Measurements from ENCODE around the gene NACAD. TPM values are rescaled to one million over a fixed set of nuclear protein-coding genes. Genes with fewer than 3 reads are reported as not detected.

NACAD gene
- total and polyA plus RNA-seq, 9 donors: 2.3 to 7.9 (median 5.1) TPM

DNA sequence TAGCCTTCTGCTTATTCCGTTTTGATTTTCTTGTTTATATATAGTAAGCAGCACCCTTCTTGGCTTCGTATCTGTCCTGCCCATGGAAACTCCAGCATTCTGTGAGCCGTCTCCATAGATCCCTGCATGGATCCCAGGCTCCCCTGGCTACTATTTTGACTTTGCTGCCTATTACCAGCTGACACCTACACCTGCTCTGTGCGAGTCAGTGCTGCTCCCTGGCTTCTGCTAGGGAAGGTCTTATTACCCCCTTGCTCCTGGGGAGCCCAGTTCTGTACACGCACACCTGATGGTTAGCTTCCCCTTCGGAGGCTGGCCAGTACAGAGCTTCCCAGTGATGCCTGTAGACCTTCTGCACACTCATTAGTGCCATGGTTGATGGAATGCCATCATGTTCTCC, 35.4 kb downstream of the NACAD start:
- H3K27me3 ChIP-seq (ENCODE audit: control insufficient read depth, insufficient read depth, low read length): no peaks in the 10 kb centered on the region
- 80% methylated on average over 3 of the region's 6 CpGs for WGBS (ENCODE audit: insufficient coverage)
- no peak overlapping the region for H3K27ac ChIP-seq (ENCODE audit: low read length)
- H3K9me3 ChIP-seq (replicated peaks; ENCODE audit: control insufficient read depth, low read depth, low read length): no peaks in the 10 kb centered on the region
- peaks cover 19% of the 10 kb centered on the region for H3K36me3 ChIP-seq (ENCODE audit: control insufficient read depth, insufficient read depth, low read length)
- H3K4me3 ChIP-seq (ENCODE audit: low read length): no peak overlapping the region
- peaks cover 4% of the 10 kb centered on the region for H3K4me1 ChIP-seq (ENCODE audit: control insufficient read depth, insufficient read depth, low read length)
- DNase-seq: no peak

DNA sequence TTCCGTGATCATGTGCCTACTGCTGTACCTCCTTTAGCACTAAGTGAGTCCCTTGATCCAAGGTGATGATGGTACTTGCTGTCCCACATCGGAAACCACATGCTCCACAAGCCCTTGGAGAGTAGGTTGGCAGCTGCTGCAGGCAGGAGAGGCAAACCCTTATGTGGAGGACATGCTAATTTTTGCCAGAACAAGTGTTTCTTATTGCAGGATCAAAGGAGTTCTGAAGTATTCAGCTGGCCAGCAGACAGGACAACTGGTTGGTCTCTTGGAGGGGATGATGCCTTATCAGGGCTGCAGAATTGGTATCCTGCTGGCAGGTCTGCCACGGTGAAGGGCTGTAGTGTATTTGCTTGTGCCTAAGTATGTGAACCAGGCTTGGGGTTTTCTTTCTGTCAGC, 36.8 kb downstream of the NACAD start:
- WGBS (ENCODE audit: insufficient coverage): 87% methylated on average over 3 of the region's 3 CpGs

DNA sequence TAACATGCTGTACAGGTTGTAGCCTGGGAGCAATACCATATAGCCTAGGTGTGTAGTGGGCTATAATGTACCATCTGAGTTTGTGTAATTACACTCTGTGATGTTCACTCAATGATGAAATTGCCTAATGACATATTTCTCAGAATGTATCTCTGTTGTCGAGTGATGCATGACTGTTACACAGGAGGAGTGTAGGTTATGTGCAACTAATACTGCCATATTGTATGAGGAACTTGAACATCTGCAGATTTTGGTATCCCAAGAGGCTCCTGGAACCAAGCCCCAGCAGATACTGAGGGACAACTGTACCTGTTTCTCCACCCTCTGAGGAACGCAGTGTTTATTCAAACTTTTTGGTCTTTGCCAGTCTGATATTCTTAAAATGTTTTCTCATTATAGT, 38.6 kb downstream of the NACAD start:
- Histone ChIP-seq H3K4me3 (ENCODE audit: low read length) (no peak overlapping the region), H3K36me3 (ENCODE audit: control insufficient read depth, insufficient read depth, low read length) (peaks cover 27% of the 10 kb centered on the region), H3K27ac (ENCODE audit: low read length) (no peak overlapping the region), H3K9me3 (replicated peaks; ENCODE audit: control insufficient read depth, low read depth, low read length) (no peaks in the 10 kb centered on the region), H3K4me1 (ENCODE audit: control insufficient read depth, insufficient read depth, low read length) (peaks cover 4% of the 10 kb centered on the region), H3K27me3 (ENCODE audit: control insufficient read depth, insufficient read depth, low read length) (no peaks in the 10 kb centered on the region)
- no peak for DNase-seq
- WGBS (ENCODE audit: insufficient coverage): 100% methylated on average over 1 of the region's 2 CpGs

More for the DNA sequence above, 36.8 kb downstream of the NACAD start:
- H3K36me3 ChIP-seq (ENCODE audit: control insufficient read depth, insufficient read depth, low read length): peaks cover 24% of the 10 kb centered on the region
- peak; percentile 30 for DNase-seq
- H3K27me3 ChIP-seq (ENCODE audit: control insufficient read depth, insufficient read depth, low read length): no peaks in the 10 kb centered on the region
- H3K4me1 ChIP-seq (ENCODE audit: control insufficient read depth, insufficient read depth, low read length): peaks cover 4% of the 10 kb centered on the region
- no peak overlapping the region for H3K4me3 ChIP-seq (ENCODE audit: low read length)
- no peaks in the 10 kb centered on the region for H3K9me3 ChIP-seq (replicated peaks; ENCODE audit: control insufficient read depth, low read depth, low read length)
- no peak overlapping the region for H3K27ac ChIP-seq (ENCODE audit: low read length)

DNA sequence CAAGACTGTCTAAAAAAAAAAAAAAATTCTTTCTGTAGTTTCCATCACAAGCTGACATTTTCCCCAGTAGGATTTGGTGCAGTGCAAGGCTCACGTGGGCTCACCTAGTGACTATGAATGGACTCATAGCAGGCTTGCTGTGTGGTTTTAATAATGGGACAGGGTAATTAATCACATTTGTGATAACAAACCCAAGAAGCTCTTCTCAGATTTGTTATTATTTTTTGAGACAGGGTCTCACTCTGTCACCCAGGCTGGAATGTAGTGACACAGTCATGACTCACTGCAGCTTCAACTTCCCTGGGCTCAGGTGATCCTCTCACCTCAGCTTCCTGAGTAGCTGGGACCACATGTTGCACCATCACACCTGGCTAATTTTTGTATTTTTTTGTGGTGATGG, 40.0 kb downstream of the NACAD start:
- WGBS (ENCODE audit: insufficient coverage): no CpG with 5 or more reads among the region's 1 CpG
- peaks cover 29% of the 10 kb centered on the region for H3K36me3 ChIP-seq (ENCODE audit: control insufficient read depth, insufficient read depth, low read length)

DNA sequence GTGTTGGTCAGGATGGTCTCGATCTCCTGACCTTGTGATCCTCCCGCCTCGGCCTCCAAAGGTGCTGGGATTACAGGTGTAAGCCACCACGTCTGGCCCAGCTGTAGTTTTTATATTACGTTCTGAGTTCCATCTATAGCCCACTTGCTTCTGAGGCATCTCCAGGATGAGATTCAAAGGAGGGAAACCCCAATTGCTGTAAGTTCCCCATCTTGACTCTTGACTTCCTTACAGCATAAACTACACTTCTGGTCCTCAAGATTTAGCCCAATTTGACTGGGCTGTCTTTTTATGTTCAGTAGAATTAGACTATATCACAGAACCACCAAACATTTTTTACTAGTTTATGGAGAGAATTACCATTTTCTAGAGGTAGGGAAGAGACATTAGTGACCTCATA, 44.4 kb downstream of the NACAD start:
- WGBS (ENCODE audit: insufficient coverage): 60% methylated on average over 1 of the region's 5 CpGs
- Histone ChIP-seq H3K27ac (ENCODE audit: low read length) (no peak overlapping the region), H3K9me3 (replicated peaks; ENCODE audit: control insufficient read depth, low read depth, low read length) (no peaks in the 10 kb centered on the region), H3K36me3 (ENCODE audit: control insufficient read depth, insufficient read depth, low read length) (peaks cover 25% of the 10 kb centered on the region), H3K4me3 (ENCODE audit: low read length) (no peak overlapping the region), H3K4me1 (ENCODE audit: control insufficient read depth, insufficient read depth, low read length) (no peaks in the 10 kb centered on the region), H3K27me3 (ENCODE audit: control insufficient read depth, insufficient read depth, low read length) (no peaks in the 10 kb centered on the region)
- no peak for DNase-seq

More for the DNA sequence above, 40.0 kb downstream of the NACAD start:
- Histone ChIP-seq H3K27me3 (ENCODE audit: control insufficient read depth, insufficient read depth, low read length) (no peaks in the 10 kb centered on the region), H3K4me3 (ENCODE audit: low read length) (no peak overlapping the region), H3K4me1 (ENCODE audit: control insufficient read depth, insufficient read depth, low read length) (peaks cover 4% of the 10 kb centered on the region), H3K27ac (ENCODE audit: low read length) (no peak overlapping the region), H3K9me3 (replicated peaks; ENCODE audit: control insufficient read depth, low read depth, low read length) (no peaks in the 10 kb centered on the region)
- no peak for DNase-seq

DNA sequence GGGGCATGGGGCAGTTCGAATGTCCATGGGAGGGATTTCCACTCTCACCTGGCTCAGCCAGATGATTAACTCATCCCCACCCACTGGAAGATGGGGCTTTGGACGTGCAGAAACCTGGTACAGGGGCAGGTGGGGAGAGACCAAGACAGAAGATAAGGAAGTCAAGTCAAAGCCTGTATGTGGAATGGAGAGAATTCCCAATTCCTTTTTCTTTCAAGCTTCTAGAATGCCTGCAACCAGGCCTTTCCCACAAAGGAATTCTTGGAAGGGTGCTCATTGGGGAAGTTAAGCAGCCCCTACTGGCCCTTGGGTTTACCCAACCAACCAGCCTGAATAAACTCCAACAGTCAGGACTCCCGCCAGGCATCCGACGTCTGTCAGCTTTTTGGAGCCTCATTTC, 49.7 kb downstream of the NACAD start:
- H3K36me3 ChIP-seq (ENCODE audit: control insufficient read depth, insufficient read depth, low read length): peaks cover 26% of the 10 kb centered on the region
- no CpG with 5 or more reads among the region's 5 CpGs for WGBS (ENCODE audit: insufficient coverage)

DNA sequence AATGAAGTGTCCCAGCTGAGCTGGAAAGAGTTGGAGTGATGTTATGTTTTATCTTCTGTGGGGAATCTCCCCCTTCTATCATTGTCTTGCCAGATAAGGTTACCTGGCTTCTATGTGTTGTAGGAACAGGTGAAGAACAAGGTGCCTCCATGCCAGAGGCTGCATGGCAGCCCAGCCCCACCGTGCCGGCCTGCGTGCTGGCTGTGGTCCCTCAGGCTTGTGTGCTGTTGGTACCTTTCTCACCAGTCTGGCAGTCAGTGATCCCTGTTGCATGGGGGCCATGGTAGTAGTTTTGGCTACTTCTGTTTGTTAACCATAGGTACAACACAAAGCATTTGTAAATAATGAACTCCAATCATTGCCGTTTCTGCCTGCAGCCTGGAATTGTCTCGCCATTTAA, 50.9 kb downstream of the NACAD start:
- peaks cover 26% of the 10 kb centered on the region for H3K36me3 ChIP-seq (ENCODE audit: control insufficient read depth, insufficient read depth, low read length)
- H3K27ac ChIP-seq (ENCODE audit: low read length): no peak overlapping the region
- H3K9me3 ChIP-seq (replicated peaks; ENCODE audit: control insufficient read depth, low read depth, low read length): no peaks in the 10 kb centered on the region
- WGBS (ENCODE audit: insufficient coverage): 88% methylated on average over 3 of the region's 5 CpGs
- no peaks in the 10 kb centered on the region for H3K4me1 ChIP-seq (ENCODE audit: control insufficient read depth, insufficient read depth, low read length)
- no peak for DNase-seq
- no peak overlapping the region for H3K4me3 ChIP-seq (ENCODE audit: low read length)
- no peaks in the 10 kb centered on the region for H3K27me3 ChIP-seq (ENCODE audit: control insufficient read depth, insufficient read depth, low read length)

More for the DNA sequence above, 49.7 kb downstream of the NACAD start:
- Histone ChIP-seq H3K27ac (ENCODE audit: low read length) (no peak overlapping the region), H3K4me1 (ENCODE audit: control insufficient read depth, insufficient read depth, low read length) (no peaks in the 10 kb centered on the region), H3K9me3 (replicated peaks; ENCODE audit: control insufficient read depth, low read depth, low read length) (no peaks in the 10 kb centered on the region), H3K27me3 (ENCODE audit: control insufficient read depth, insufficient read depth, low read length) (no peaks in the 10 kb centered on the region), H3K4me3 (ENCODE audit: low read length) (no peak overlapping the region)
- no peak for DNase-seq

DNA sequence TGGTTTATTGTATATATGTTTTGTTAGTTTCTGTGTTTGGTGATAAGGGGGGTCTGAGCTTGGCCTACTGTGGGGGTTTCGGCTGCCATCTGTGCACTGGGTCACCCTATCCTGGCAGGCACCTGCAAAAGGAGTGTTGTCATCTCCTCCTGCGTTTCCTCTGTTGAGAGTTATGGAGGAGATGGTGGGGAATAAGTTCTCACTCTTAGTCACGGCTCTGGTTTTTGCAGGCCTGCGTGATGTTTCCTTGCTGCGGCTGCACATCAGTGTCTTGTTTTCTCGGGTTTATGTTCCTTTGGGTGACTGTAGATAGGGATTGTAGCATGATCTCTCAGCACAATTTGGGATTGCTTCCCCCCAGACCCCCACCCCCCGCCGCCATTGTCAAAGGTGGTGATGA, 52.0 kb downstream of the NACAD start:
- Histone ChIP-seq H3K27me3 (ENCODE audit: control insufficient read depth, insufficient read depth, low read length) (no peaks in the 10 kb centered on the region), H3K36me3 (ENCODE audit: control insufficient read depth, insufficient read depth, low read length) (peaks cover 25% of the 10 kb centered on the region), H3K9me3 (replicated peaks; ENCODE audit: control insufficient read depth, low read depth, low read length) (no peaks in the 10 kb centered on the region), H3K4me3 (ENCODE audit: low read length) (no peak overlapping the region), H3K4me1 (ENCODE audit: control insufficient read depth, insufficient read depth, low read length) (no peaks in the 10 kb centered on the region), H3K27ac (ENCODE audit: low read length) (no peak overlapping the region)
- DNase-seq: no peak
- WGBS (ENCODE audit: insufficient coverage): 100% methylated on average over 1 of the region's 8 CpGs

DNA sequence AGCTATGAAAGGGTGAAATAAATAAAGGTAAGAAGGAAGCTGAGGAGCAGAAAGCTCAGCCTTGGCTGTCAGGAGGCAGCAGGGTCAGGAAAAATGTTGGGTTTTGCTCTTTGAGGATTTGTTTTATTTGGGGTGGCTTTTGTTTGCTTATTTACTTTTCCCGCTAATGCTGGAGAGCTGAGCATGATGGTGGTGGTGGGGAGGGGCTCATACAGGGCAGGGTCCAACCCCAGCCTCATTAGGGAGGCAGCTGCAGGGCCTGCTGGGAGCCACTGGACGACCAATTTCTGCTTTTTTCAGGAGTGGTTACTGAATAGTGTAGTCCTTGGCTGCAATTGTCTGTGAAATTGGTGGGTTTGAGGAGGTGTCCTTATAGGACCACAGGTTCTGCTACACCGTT, 52.5 kb downstream of the NACAD start:
- Histone ChIP-seq H3K36me3 (ENCODE audit: control insufficient read depth, insufficient read depth, low read length) (peaks cover 20% of the 10 kb centered on the region), H3K4me1 (ENCODE audit: control insufficient read depth, insufficient read depth, low read length) (no peaks in the 10 kb centered on the region), H3K4me3 (ENCODE audit: low read length) (no peak overlapping the region), H3K27ac (ENCODE audit: low read length) (no peak overlapping the region), H3K9me3 (replicated peaks; ENCODE audit: control insufficient read depth, low read depth, low read length) (no peaks in the 10 kb centered on the region), H3K27me3 (ENCODE audit: control insufficient read depth, insufficient read depth, low read length) (no peaks in the 10 kb centered on the region)
- DNase-seq: no peak
- 40% methylated on average over 3 of the region's 3 CpGs for WGBS (ENCODE audit: insufficient coverage)

DNA sequence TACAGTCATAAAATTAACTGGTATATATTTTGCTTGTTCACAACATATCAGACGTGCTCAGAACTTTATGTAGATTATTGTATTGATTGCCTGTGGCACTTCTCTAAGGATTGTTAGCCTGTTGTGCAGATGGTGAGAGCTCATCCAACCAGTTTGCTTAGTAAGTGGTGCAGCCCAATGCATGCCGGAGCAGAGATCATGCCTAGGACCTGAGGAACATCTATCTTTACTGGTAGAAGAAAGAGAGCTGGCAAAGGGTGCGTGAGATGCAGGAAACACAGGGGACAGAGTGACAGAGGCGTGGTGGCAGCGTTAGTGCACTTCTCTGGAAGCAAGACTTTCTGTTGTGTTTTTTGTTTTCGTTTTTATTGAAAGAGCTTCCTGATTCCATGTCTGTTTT, 52.9 kb downstream of the NACAD start:
- H3K9me3 ChIP-seq (replicated peaks; ENCODE audit: control insufficient read depth, low read depth, low read length): no peaks in the 10 kb centered on the region
- 90% methylated on average over 5 of the region's 6 CpGs for WGBS (ENCODE audit: insufficient coverage)
- H3K36me3 ChIP-seq (ENCODE audit: control insufficient read depth, insufficient read depth, low read length): peaks cover 19% of the 10 kb centered on the region
- no peak overlapping the region for H3K27ac ChIP-seq (ENCODE audit: low read length)
- no peaks in the 10 kb centered on the region for H3K27me3 ChIP-seq (ENCODE audit: control insufficient read depth, insufficient read depth, low read length)
- no peak for DNase-seq
- H3K4me3 ChIP-seq (ENCODE audit: low read length): no peak overlapping the region
- H3K4me1 ChIP-seq (ENCODE audit: control insufficient read depth, insufficient read depth, low read length): no peaks in the 10 kb centered on the region

DNA sequence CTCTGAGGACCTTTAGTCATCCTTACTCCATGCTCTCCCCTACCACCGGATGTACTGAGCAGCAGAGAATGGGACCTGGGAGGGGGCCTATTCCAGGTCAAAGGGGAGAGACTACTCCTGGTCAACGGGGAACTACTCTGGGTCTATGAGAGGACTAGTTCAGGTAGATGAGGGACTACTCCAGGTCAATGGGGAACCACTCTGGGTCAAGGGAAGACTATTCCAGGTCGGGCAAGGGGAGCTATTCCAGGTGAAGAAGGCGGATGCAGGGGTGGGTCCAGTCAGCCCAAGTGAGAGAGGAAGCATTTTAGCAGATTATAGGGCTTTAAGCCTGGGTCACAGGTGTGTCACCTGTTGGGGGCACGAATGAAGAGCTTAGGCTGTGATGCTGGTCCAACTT, 53.4 kb downstream of the NACAD start:
- Histone ChIP-seq H3K4me1 (ENCODE audit: control insufficient read depth, insufficient read depth, low read length) (no peaks in the 10 kb centered on the region), H3K9me3 (replicated peaks; ENCODE audit: control insufficient read depth, low read depth, low read length) (no peaks in the 10 kb centered on the region), H3K27me3 (ENCODE audit: control insufficient read depth, insufficient read depth, low read length) (no peaks in the 10 kb centered on the region), H3K36me3 (ENCODE audit: control insufficient read depth, insufficient read depth, low read length) (peaks cover 17% of the 10 kb centered on the region), H3K4me3 (ENCODE audit: low read length) (no peak overlapping the region), H3K27ac (ENCODE audit: low read length) (no peak overlapping the region)
- no peak for DNase-seq
- 94% methylated on average over 3 of the region's 5 CpGs for WGBS (ENCODE audit: insufficient coverage)
